Liver (tissue), 9 donors: ENCODE results near the gene ZSWIM6. TPM values are rescaled to one million over a fixed set of nuclear protein-coding genes. Genes with fewer than 3 reads are reported as not detected.

Experiments
- DNase-seq: peaks from one replicate; pipeline ENCODE4 v3.0.0-alpha.2; 2017; ENCODE audit warnings: low spot score
- H3K27ac ChIP-seq, 2 donors: one replicate each; pipeline ENCODE4 v1.7.0; 2013; ENCODE audit warnings: inconsistent platforms in 2 of 2, low read length in 2 of 2, control low read depth in 1 of 2, low read depth in 1 of 2, mild to moderate bottlenecking in 1 of 2
- H3K27me3 ChIP-seq, 4 donors: one replicate each; pipeline versions ENCODE4 v1.6.1 to v1.7.0; 2013; ENCODE audit warnings: low read length in 3 of 4, inconsistent platforms in 1 of 4, mild to moderate bottlenecking in 1 of 4, moderate library complexity in 1 of 4; ENCODE audit not compliant: control insufficient read depth in 4 of 4, insufficient read depth in 4 of 4
- H3K36me3 ChIP-seq, 4 donors: one replicate each; pipeline versions ENCODE4 v1.6.1 to v1.7.0; 2013; ENCODE audit warnings: low read length in 3 of 4, mild to moderate bottlenecking in 3 of 4, low read depth in 1 of 4, moderate library complexity in 1 of 4; ENCODE audit not compliant: control insufficient read depth in 4 of 4, insufficient read depth in 3 of 4
- H3K4me1 ChIP-seq, 4 donors: one replicate each; pipeline versions ENCODE4 v1.6.1 to v1.7.0; 2013; ENCODE audit warnings: low read length in 3 of 4, mild to moderate bottlenecking in 3 of 4, moderate library complexity in 1 of 4; ENCODE audit not compliant: control insufficient read depth in 4 of 4, insufficient read depth in 4 of 4
- H3K4me3 ChIP-seq, 3 donors: one replicate each; pipeline versions ENCODE4 v1.6.1 to v1.7.0; 2013; ENCODE audit warnings: low read length in 3 of 3, control low read depth in 1 of 3, low read depth in 1 of 3, mild to moderate bottlenecking in 1 of 3
- H3K9ac ChIP-seq, 2 donors: one replicate each; pipeline ENCODE4 v1.7.0; 2013; ENCODE audit warnings: low read length in 2 of 2, mild to moderate bottlenecking in 2 of 2, moderate library complexity in 2 of 2, control low read depth in 1 of 2, low read depth in 1 of 2
- H3K9me3 ChIP-seq, 4 donors: one replicate each; pipeline versions ENCODE4 v1.6.1 to v1.7.0; 2013; ENCODE audit warnings: low read length in 3 of 4; ENCODE audit not compliant: control insufficient read depth in 4 of 4
- EGR1 ChIP-seq, 2 donors: IDR thresholded peaks; 2 replicates each; pipeline ENCODE4 v1.6.1; 2016 to 2018; ENCODE audit warnings: antibody characterized with exemption in 2 of 2, low read depth in 2 of 2
- FOXA1 ChIP-seq: IDR thresholded peaks from 2 replicates; pipeline ENCODE4 v1.6.1; 2016; ENCODE audit warnings: antibody characterized with exemption
- FOXA2 ChIP-seq: IDR thresholded peaks from 2 replicates; pipeline ENCODE4 v1.6.1; 2016; ENCODE audit warnings: antibody characterized with exemption
- GABPA ChIP-seq, 2 donors: IDR thresholded peaks in 1 of 2; conservative IDR thresholded peaks in 1 of 2; 2 replicates each; pipeline ENCODE4 v1.6.1; 2016; ENCODE audit warnings: antibody characterized with exemption in 2 of 2, mild to moderate bottlenecking in 1 of 2, moderate library complexity in 1 of 2
- HNF4A ChIP-seq, 2 donors: conservative IDR thresholded peaks; 2 replicates each; pipeline ENCODE4 v1.6.1; 2016; ENCODE audit warnings: antibody characterized with exemption in 2 of 2, mild to moderate bottlenecking in 2 of 2
- HNF4G ChIP-seq: IDR thresholded peaks from 2 replicates; pipeline ENCODE4 v1.6.1; 2016; ENCODE audit warnings: antibody characterized with exemption
- JUND ChIP-seq, 2 donors: IDR thresholded peaks; 2 replicates each; pipeline ENCODE4 v1.6.1; 2016; ENCODE audit warnings: antibody characterized with exemption in 2 of 2
- NR2F2 ChIP-seq: IDR thresholded peaks from 2 replicates; pipeline ENCODE4 v1.6.1; 2016; ENCODE audit warnings: antibody characterized with exemption
- RAD21 ChIP-seq, 2 donors: IDR thresholded peaks; 2 replicates each; pipeline ENCODE4 v1.6.1; 2016; ENCODE audit warnings: antibody characterized with exemption in 2 of 2, mild to moderate bottlenecking in 2 of 2
- RXRA ChIP-seq, 2 donors: IDR thresholded peaks; 2 replicates each; pipeline ENCODE4 v1.6.1; 2017 to 2018; ENCODE audit warnings: antibody characterized with exemption in 2 of 2, mild to moderate bottlenecking in 1 of 2
- SP1 ChIP-seq: IDR thresholded peaks from 2 replicates; pipeline ENCODE4 v1.6.1; 2018; ENCODE audit warnings: antibody characterized with exemption, mild to moderate bottlenecking
- TAF1 ChIP-seq: conservative IDR thresholded peaks from 2 replicates; pipeline ENCODE4 v1.6.1; 2016; ENCODE audit warnings: antibody characterized with exemption, mild to moderate bottlenecking
- YY1 ChIP-seq: IDR thresholded peaks from 2 replicates; pipeline ENCODE4 v1.6.1; 2016; ENCODE audit warnings: antibody characterized with exemption, mild to moderate bottlenecking
- WGBS: extraction: QIAGEN DNeasy Blood & Tissue Kit; methylation state at CpG from one replicate; pipeline ENCODE4 v1.1.7; 2013; 5-methylcytosine and 5-hydroxymethylcytosine counted together
- polyA plus RNA-seq, 2 donors: library from polyadenylated mRNA; stranded (reverse) in 1 of 2; unstranded in 1 of 2; fragments of 200-250 nt in 1 of 2; fragments of >200 nt in 1 of 2; fragmentation: Nextera tagmentation in 1 of 2; extraction: Ambion mirVana in 1 of 2; gene quantifications; one replicate each; pipeline versions ENCODE4 v1.2.1 to v1.2.3, GENCODE V29; 2013 to 2015
- total RNA-seq, 2 donors: library from RNA; depleted of rRNA; stranded (reverse); fragments of >200 nt; gene quantifications; one replicate each; pipeline ENCODE4 v1.2.3, GENCODE V29; 2014
- TF ChIP-seq, protein P1 (sequence below): IDR thresholded peaks from 2 replicates; pipeline ENCODE4 v1.6.1; 2016; ENCODE audit warnings: antibody characterized with exemption
- TF ChIP-seq, protein P2 (sequence below): IDR thresholded peaks from 2 replicates; pipeline ENCODE4 v1.6.1; 2016; ENCODE audit warnings: antibody characterized with exemption
- TF ChIP-seq, protein P3 (sequence below): fragments of 150-350 bp; IDR thresholded peaks from 2 replicates; pipeline ENCODE4 v1.5.1; 2017; ENCODE audit warnings: improper control_type of control experiment, low read depth, low read length; ENCODE audit not compliant: missing input control
- TF ChIP-seq, protein P4 (sequence below): IDR thresholded peaks from 2 replicates; pipeline ENCODE4 v1.6.1; 2016; ENCODE audit warnings: antibody characterized with exemption
- TF ChIP-seq, protein P5 (sequence below): IDR thresholded peaks from 2 replicates; pipeline ENCODE4 v1.6.1; 2016; ENCODE audit warnings: antibody characterized with exemption, mild to moderate bottlenecking
- donor health status: healthy.
- donor health status: healthy.
- donor health status: healthy.
- donor health status: healthy.
- donor health status: healthy.

Gene ZSWIM6
- total and polyA plus RNA-seq, 4 donors, result 1.3 to 5.2 (median 3.3) TPM

DNA sequence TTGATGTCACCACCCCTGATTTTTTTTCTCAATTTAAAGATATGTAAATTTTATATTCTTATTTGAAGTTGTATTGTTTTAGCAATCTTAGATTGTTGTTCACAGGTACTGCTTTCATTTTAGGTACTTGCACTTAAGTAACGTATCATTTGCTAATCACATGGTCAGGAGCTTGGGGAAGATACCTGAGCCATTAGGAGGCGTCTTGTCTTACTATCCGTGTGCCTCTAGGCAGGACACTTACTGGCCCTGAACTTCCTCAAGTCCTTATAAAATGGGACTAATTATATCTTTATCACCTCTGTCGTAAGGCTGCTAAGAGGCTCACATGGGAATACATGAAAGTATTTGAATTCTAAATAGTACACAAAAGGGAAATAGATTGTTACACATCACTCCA lies 18.5 kb downstream of the ZSWIM6 start:
- WGBS, result 85% methylated on average over 4 of the region's 4 CpGs
- H3K4me3 ChIP-seq, result no peak overlapping the region
- no peaks in the 10 kb centered on the region for H3K9me3 ChIP-seq
- no peak for DNase-seq
- no peaks in the 10 kb centered on the region for H3K27me3 ChIP-seq
- peaks cover 4 to 21% (median 7%) of the 10 kb centered on the region in 4 donors for H3K4me1 ChIP-seq
- no peak for TF ChIP-seq SP1
- TF ChIP-seq, protein P1, sequence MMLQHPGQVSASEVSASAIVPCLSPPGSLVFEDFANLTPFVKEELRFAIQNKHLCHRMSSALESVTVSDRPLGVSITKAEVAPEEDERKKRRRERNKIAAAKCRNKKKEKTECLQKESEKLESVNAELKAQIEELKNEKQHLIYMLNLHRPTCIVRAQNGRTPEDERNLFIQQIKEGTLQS, result no peak
- TF ChIP-seq TAF1, result no peak
- no peak for TF ChIP-seq JUND (IDR thresholded peaks at IDR 0.05)
- no peak for TF ChIP-seq GABPA (IDR thresholded peaks at IDR 0.05 in 1 of 2, conservative IDR thresholded peaks at IDR 0.05 in 1 of 2)
- TF ChIP-seq, protein P2, sequence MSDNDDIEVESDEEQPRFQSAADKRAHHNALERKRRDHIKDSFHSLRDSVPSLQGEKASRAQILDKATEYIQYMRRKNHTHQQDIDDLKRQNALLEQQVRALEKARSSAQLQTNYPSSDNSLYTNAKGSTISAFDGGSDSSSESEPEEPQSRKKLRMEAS, result no peak
- TF ChIP-seq, protein P3, sequence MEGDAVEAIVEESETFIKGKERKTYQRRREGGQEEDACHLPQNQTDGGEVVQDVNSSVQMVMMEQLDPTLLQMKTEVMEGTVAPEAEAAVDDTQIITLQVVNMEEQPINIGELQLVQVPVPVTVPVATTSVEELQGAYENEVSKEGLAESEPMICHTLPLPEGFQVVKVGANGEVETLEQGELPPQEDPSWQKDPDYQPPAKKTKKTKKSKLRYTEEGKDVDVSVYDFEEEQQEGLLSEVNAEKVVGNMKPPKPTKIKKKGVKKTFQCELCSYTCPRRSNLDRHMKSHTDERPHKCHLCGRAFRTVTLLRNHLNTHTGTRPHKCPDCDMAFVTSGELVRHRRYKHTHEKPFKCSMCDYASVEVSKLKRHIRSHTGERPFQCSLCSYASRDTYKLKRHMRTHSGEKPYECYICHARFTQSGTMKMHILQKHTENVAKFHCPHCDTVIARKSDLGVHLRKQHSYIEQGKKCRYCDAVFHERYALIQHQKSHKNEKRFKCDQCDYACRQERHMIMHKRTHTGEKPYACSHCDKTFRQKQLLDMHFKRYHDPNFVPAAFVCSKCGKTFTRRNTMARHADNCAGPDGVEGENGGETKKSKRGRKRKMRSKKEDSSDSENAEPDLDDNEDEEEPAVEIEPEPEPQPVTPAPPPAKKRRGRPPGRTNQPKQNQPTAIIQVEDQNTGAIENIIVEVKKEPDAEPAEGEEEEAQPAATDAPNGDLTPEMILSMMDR, result no peak
- TF ChIP-seq FOXA1, result no peak
- no peak for TF ChIP-seq NR2F2
- no peak for TF ChIP-seq EGR1 (IDR thresholded peaks at IDR 0.05; ENCODE audit: low read depth in 2 of 2)
- TF ChIP-seq RXRA (IDR thresholded peaks at IDR 0.05), result no peak
- TF ChIP-seq HNF4A (conservative IDR thresholded peaks at IDR 0.05), result no peak
- no peak for TF ChIP-seq YY1
- TF ChIP-seq, protein P4, sequence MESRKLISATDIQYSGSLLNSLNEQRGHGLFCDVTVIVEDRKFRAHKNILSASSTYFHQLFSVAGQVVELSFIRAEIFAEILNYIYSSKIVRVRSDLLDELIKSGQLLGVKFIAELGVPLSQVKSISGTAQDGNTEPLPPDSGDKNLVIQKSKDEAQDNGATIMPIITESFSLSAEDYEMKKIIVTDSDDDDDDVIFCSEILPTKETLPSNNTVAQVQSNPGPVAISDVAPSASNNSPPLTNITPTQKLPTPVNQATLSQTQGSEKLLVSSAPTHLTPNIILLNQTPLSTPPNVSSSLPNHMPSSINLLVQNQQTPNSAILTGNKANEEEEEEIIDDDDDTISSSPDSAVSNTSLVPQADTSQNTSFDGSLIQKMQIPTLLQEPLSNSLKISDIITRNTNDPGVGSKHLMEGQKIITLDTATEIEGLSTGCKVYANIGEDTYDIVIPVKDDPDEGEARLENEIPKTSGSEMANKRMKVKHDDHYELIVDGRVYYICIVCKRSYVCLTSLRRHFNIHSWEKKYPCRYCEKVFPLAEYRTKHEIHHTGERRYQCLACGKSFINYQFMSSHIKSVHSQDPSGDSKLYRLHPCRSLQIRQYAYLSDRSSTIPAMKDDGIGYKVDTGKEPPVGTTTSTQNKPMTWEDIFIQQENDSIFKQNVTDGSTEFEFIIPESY, result no peak
- no peak for TF ChIP-seq HNF4G
- TF ChIP-seq RAD21 (IDR thresholded peaks at IDR 0.05), result no peak
- TF ChIP-seq, protein P5, sequence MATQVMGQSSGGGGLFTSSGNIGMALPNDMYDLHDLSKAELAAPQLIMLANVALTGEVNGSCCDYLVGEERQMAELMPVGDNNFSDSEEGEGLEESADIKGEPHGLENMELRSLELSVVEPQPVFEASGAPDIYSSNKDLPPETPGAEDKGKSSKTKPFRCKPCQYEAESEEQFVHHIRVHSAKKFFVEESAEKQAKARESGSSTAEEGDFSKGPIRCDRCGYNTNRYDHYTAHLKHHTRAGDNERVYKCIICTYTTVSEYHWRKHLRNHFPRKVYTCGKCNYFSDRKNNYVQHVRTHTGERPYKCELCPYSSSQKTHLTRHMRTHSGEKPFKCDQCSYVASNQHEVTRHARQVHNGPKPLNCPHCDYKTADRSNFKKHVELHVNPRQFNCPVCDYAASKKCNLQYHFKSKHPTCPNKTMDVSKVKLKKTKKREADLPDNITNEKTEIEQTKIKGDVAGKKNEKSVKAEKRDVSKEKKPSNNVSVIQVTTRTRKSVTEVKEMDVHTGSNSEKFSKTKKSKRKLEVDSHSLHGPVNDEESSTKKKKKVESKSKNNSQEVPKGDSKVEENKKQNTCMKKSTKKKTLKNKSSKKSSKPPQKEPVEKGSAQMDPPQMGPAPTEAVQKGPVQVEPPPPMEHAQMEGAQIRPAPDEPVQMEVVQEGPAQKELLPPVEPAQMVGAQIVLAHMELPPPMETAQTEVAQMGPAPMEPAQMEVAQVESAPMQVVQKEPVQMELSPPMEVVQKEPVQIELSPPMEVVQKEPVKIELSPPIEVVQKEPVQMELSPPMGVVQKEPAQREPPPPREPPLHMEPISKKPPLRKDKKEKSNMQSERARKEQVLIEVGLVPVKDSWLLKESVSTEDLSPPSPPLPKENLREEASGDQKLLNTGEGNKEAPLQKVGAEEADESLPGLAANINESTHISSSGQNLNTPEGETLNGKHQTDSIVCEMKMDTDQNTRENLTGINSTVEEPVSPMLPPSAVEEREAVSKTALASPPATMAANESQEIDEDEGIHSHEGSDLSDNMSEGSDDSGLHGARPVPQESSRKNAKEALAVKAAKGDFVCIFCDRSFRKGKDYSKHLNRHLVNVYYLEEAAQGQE, result no peak
- TF ChIP-seq FOXA2, result no peak
- H3K9ac ChIP-seq, result no peak overlapping the region
- no peaks in the 10 kb centered on the region for H3K36me3 ChIP-seq
- H3K27ac ChIP-seq, result no peak overlapping the region
